Stimulated activated CD8-positive, alpha-beta memory T cell treated with anti-CD3 and anti-CD28 coated beads, Interleukin-15, amount 100 ng/mL, for 1 hour (primary cell): ENCODE results near the gene ENG.
"Not testable (repeated sequence)": the region's sequence is repeated elsewhere in the genome, so short reads cannot be mapped to it uniquely, and the experiment has no call there.

Experiments
- DNase-seq: peaks from one replicate; pipeline ENCODE4 v3.0.0-alpha.2; 2020; ENCODE audit warnings: low read depth

Gene ENG

DNA sequence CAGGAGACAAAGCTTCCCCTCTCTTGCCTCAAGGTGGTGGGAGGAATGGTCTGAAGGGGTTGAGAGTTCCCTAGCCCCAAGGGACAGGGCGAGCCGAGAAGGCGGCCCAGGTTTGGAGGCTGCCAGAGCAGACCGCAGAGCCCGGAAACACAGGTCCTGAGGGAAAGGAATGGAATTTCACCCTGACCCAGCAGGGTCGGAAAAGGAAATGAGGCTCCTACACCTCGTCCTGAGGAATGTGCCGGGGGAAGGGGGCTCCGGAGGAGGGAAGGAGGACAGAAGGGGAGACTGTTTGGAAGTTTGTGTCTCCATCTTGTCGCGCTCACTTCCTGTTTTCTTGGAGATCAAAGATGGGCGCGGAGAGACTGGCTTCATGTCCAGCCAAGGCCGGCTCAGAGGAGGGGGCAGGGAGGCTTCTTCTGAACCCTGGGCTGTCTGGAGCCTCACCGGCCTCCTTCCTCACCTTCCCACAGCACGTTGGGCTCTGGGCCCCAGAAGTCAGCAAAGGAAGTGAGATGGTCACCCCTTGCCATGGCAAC, 9.6 kb downstream of the ENG start:
- no peak for DNase-seq

DNA sequence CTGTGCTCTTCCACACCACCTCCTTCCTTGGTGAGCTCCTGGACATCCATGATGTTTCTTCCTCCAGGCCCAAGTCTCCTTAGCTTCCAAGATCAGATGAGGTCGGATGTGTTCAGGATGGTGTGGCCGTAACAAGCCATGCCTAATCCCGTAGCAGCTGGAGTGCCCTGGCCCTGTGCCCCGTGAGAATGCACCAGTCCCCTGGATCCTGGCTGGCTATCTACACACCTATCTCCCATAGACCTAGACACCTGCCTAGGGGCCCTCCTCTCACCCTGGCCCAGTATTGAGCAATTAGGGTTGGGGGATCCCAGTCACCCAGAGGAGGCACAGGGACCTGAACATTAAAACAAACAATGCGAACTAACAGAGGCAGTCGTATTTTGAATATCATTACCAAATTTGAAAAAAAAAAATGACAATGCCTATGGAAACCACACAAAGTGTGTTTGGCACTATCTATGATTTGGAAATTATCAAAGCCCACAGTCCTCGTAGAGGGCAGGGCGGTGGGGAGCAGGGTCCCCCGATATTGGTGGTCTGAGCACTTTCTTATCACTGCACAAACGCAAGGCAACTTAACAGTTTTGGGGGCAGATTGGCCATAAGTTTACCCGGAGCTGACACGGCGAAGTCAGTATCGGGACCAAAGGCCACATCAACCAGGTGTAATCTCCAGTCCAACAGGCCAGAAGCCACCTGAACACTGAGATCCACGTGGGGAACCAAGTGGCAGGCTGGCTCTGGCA, 13.2 kb downstream of the ENG start:
- no peak for DNase-seq

DNA sequence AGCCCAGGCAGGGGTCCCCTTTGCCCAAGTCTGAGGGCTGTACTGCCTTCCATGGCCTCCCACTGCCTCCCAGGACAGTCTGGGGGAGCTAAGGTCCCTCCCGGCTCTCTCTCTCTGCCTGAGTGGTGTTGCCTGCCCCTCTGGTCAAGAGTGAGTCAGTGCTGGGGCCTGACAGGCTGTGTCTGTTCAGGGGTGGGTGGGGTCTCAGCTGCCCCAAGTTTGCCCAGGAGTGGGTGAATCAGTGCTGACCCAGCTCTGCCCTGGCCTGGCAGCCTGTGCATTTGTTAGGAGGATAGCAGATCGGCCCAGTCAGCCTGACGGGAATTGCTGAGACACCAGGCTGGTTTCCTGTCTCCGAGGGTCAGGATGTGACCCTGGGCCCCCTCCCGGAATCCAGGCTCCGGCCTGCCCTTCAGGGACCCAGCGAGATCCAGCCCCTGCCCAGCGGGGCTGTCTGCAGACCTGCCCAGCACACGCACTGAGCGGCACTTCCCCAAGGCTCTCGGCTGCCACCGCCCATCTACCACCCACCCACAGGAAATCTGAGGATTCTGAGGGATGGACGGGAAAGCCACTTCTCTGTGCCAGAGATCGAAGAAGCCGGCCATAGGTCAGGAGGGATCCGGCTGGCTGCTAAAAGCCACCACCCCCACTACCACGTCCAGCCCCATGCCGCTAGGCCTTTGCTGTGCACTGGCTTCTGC, 15.9 kb downstream of the ENG start:
- DNase-seq: no peak

DNA sequence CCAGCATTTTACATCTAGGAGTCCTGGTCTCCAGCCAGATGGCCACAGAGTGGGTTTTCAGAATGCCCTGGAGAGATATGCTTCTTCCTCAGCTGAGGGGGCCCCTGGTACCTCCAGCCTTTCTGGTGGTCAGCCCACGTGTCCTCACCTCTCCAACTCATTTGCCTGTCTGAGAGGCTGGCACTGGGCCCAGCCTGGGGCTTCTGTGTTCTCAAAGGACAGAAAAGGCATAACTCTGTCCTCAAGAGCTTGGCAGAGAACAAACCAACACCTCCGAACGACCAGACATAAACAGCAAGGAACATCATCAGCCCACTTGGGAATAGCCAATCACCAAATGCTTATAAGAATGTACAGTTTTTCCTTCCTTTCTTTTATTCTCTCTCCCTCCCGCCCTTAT, 17.1 kb downstream of the ENG start:
- no peak for DNase-seq

DNA sequence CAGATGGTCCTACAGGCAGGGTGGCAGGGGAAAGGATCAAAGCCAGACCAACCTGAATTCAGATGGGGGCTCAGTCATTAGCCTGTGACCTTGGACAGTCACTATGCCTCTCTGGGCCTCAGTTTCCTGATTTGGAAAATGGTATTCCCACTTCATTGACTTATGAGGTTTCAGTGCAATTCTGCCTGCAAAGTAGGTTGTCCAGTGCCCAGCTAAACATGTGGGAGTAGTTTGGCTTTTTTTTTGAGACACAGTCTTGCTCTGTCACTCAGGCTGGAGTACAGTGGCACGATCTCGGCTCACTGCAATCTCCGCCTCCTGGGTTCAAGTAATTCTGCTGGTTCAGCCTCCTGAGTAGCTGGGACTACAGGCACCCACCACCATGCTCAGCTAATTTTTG, 17.9 kb downstream of the ENG start:
- DNase-seq: not testable (repeated sequence)

DNA sequence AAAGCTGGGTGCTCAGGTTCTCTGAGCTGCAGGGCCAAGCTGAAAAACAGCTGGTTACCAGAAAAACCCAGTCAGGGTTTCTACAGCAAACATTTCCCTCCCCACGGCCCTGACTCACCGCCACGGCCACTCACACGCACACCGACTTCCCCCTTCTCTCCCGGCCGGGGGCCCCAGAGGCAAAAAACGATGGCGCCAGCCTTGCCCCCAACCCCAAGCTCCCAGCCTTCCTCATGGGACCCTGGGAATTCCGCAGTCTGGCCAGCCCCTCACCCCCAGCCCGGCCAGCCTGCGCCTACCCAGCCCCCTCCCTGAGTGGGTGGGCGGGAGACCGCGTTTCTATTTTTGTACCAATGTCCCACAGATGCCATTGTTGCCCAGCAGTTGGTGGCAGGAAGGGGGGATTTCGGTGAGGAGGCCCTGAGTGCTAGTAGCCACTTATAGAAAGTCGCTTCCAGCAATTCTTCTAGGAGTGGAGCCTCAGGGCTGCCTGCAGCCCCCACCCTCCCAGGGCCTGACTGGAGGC, 18.4 kb downstream of the ENG start:
- DNase-seq: no peak

DNA sequence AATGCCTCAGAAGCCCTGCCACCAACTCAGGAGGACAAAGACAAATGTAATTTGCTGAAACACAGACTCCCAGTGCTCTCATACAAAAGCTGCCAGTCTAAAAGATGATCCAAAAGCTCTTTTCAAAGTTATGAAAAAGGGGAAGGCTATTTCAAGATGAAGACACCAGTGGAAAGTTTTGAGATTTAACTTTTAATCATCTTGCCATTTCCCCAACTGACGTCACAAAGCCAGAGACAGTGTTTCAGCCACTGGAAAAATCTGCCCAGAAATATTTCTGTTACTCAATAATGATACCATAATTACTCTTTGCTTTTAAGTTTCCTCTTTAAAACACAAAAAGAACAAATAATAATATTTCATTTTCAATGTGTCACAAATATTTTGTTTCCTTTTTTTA, 20.9 kb downstream of the ENG start:
- no peak for DNase-seq

DNA sequence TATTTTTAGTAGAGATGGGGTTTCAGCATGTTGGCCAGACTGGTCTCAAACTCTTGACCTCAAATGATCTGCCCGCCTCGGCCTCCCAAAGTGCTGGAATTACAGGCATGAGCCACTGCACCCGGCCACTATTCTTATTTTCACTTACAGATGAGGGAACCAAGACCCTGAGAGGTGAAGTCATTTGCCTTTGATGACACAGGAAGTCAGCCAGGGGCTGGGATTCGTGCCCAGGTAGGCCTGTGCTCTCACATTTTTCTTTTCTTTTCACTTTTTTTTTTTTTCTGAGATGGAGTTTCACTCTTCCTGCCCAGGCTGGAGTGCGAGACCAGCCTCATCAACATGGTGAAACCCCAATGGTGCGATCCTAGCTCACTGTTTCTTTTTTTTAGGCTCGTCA, 22.2 kb downstream of the ENG start:
- DNase-seq: no peak

DNA sequence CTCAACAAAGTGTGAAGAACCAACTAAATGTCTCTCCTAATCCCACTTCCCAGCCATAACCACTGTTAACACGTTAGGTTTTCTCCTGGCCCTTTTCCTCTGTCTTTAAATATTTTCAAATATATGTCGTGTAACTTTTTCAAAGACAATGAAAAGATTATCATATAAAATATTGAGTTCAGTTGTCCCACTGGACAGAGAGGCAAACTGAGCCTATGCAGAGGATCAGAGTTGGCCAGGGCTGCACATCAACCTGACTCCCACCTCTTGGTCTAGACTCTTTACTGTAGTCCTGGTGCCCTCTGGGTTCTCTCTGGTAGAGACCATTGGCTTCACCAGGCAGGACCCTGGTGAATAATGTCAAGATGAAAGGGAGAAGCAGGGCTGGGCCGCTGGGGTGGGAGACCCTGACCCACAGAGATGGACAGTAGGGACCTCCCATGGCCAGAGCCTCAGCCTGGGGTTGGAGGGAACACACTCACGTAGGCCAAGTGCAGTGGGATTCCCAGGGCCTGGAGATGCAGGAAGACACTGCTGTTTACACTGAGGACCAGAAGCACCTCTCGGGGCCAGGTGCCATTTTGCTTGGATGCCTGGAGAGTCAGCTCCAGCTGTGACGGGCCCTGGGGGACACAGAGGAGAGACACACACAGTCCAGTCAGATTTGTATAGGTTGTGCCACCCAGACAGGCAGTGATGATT, 25.1 kb downstream of the ENG start:
- no peak for DNase-seq

DNA sequence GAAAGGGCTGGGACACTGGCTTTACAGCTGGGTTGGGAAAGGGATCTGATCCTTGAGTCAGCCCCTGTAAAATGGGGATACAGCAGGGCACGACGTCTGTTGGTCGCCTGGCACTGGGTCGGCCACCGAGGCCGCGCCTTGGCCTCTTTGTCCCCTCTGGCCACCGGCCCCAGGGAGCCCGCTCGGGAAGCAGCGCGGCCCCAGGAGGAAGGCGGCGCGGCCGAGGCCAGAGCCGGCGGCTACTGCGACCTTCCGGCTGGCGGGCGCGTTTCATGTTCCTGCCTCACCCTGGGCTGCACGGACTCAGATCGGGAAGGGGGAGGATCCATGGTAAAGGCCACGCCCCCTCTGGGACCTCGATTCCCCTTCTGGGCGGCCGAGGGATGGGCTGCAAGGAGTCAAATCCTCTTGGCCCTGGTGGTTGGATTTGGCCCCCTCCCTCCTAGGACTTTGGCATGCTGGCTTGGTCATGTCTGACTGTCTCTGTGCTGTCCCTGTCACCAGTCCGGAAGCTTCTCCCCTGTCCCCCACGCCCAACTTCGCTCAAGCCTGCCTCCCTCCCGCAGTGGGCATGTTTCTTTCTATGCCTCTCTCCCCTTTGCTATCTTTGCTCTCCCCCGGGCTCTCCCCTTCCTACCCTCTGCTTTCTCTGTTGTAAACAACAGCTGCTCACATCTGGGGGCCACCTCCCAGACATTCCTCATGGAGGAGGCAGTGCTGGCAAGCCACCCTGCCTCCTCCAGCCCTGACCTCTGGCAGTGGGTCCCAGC, 26.0 kb downstream of the ENG start:
- no peak for DNase-seq

DNA sequence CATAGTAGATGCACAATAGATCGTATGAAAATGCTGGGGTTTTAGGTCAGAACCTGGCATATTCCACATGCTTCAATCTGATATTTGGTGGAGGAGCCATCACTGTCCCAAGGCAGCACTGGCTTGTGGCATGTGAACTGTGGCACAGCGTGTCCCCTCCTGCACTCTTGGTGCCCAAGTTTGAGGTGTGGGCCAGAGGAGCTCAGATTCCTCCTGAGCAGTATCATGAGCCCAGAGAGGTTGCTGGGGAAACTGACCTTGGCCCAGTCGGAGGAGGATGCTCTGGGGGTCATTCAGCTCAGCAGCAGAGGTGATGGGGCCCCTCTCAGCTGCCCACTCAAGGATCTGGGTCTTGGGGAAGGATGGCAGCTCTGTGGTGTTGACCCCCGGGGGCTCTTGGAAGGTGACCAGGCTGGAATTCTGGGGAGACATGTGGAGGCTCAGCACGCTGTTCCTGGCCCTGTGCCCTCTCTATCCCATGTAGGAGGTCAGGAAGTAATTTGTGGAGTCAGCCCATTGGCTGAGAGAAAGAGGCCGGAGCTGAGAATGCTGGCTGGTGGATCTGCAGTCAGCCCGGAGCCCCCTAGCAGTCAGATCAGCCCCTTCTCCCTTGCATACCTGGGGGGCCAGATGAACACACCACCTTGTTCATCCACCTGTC, 28.1 kb downstream of the ENG start:
- DNase-seq: no peak

DNA sequence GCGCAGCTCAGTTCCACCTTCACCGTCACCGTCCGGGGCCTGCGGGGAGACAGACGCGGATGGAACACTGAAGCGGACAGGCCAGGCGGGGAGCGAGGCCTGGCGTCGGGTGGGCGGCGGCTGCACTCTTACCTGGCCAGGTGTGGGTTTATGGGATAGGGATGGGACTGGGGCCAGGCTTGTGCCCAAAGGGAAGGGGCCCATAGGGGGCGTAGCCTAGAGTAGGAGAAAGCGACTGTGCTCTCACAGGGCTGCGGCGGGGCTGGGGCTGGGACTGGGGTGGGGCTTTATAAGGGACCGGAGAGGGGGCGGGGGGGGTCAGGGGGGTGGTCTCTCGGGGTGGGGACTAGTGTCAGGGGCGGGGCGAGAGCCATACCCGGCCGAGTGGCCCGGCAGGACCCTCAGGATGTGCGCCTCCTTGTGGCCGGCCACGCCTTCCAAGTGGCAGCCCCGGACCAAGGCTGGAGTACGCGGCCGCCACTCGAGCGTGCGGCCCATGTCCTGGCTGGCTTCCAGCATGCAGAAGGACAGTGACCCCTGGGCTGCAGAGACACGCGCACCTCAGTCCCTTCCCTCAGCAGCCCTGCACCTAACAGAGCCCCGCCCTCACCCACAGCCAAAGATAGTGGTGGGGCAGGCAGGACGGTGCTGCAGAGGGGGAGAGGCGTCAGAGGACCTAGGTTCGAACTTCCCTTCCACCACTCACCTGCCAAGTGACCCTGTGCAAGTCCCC, 29.0 kb downstream of the ENG start:
- DNase-seq: no peak

DNA sequence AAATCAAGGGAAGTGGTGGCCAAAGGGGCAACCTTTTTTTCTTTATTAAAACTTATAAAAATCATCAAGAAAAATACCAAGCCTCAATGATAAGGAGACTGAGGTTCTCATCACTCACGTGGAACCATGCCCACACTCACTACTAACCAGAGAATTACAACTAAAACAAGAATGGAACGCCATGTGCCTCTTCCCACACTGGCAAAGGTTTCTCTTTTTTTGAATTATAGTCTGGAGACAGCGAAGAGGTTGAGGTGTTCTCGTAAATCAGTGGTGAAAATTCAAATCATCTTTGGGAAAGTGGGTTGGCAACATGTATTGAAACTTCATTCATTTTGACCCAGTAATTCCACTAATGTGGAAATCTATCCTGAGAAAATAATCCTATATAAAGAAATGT, 32.4 kb downstream of the ENG start:
- no peak for DNase-seq

DNA sequence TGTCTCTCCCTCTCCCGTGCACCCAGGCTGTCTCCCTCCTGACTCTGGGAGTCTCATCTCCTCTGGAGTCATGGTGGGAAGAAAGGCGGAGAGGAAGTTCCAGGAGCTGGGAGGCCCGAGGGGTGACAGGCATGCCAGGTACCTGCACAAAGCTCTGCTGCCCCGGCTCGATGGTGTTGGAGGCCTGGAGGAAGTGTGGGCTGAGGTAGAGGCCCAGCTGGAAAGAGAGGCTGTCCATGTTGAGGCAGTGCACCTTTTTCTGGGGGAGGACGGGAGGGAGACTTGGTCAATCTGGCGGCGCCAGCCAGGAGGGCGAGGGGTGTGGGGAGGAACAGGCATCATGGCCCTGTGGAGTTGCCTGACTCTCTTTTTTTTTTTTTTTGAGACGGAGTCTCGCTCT, 35.9 kb downstream of the ENG start:
- no peak for DNase-seq

DNA sequence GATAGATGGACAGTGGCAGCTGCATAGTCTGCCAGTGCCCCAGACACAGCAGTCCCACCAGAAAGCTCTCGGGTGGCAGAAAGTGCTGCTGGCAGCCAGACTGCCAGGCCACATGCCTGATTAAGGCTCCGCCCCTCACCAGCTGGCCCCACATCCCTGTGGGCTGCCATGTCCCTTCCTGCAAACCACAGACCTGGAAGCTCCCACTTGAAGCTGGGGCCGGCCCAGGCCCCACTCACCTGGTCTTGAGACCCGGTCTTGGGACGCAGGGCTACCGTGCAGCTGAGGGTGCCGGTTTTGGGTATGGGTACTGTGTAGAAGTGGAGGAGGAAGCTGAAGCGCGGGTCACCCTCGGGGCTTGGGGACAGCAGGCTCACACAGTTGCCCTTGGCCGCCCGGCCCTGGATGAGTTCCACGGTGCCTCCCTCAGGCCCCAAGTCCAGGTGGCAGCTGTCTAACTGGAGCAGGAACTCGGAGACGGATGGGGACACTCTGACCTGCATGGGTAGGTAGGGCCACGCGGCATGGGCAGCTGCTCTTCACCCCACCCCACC, 36.5 kb downstream of the ENG start:
- no peak for DNase-seq

DNA sequence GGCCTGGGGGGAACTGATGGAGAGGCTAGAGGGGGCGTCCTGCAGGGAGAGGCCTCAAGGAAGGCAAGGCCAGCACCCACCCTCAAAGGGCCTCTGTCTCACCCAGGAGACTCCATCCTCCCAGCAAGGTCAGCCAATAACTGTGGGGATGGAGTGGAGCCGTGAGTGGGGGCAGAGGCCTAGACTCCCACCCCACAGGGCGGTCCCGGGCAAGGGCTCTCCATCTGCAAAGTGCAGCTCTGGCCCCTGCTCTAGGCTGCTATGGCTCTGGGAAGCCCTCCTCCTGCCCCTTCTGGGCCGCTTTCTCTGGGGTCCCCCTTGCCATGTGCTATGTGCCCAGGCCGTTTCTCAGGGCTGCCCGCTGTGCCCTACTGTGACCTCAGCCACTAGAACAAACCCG, 37.7 kb downstream of the ENG start:
- DNase-seq: no peak

DNA sequence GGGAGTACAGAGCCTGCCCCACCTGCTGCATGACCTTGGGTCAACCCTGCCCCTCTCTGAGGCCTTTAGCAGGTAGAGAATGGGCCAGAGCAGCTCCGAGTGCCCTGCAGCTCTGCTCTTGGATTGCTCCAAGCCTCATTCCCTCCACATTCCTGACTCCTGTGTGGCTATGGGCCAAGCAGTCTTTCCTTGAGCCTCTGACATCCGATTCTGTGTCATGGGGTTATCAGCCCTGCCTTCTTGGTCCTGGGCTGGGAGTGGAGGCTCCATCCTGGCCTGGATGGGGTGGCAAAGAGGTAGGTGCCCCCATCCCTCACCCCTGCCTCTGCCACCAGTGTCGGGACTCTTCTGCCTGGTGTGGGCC, 38.1 kb downstream of the ENG start:
- no peak for DNase-seq

DNA sequence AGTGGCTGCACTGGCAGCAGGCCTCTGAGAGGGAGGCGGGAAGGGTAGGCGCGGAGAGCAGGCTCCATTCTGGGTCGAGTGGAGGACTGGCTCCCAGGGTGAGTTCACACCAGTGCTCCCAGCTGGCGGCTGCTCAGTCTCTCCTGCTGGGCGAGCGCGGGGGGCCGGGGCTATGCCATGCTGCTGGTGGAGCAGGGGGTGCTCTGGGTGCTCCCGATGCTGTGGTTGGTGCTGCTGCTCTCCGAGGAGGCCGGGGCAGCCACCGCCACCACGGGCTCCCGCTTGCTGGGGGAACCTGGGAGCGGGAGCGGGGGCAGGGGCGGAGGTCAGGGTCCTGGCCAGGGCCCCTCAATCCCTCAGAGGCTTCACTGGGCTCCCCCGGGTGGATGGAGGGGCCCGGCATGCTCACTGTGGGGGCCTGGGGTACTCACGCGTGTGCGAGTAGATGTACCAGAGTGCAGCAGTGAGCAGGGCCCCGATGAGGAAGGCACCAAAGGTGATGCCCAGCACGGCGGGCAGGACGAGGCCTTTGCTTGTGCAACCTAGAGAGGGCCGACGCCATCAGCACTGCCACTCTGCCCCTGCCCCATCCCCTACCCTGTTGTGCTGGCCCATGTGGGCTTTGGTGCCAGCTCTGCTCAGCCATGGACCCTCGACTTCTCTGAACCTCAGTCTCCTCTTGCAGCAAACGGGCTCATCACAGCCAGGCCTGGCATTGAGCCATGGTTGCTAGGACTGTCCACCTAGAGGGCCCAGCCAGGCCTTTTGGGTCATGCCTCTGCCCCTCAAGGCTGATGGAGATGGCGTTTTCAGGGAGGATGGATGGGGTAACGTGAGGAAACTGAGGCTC, 38.7 kb downstream of the ENG start:
- DNase-seq: no peak
